ENCODE results near the gene ZNF526.

DNA sequence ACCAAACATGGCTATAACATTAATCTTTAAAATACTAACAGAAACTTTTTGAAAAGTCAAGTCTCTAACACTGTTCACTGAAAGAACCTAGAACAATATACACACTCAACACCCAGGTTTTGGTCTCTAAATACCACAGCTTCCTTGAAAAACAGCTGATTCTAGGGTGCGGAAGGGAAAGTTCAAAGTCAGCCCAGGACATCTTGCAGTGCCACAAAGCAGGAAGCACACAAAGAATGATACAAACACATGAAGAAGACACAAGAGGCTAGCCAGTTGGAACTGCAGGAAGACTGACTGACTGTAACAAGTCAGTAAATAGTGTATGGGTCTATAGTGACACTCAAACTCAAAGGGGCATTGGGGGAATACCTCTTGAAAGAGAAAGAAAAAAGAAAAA is 7.2 kb upstream of the ZNF526 start:
- no peak for TF ChIP-seq YY1 (IDR thresholded peaks at IDR 0.05; ENCODE audit: insufficient read depth, insufficient read length)
- no peak for TF ChIP-seq ZNF274 (IDR thresholded peaks at IDR 0.05; ENCODE audit: low read depth, low read length)
- no peak for TF ChIP-seq SUZ12 (IDR thresholded peaks at IDR 0.05; ENCODE audit: extremely low read depth, insufficient read depth, insufficient read length)

Data from NT2/D1 (cell line).